GM18526 (cell line): ENCODE results near the gene TAF1B.

Source experiments
- POLR2A ChIP-seq: IDR thresholded peaks from 3 replicates; pipeline ENCODE4 v1.6.1; 2011; ENCODE audit not compliant: insufficient read length; ENCODE audit errors: extremely low read depth

Gene TAF1B

GRCh38 chr2:9805435-9806297 is 37.6 kb upstream of the TAF1B start:
- TF ChIP-seq POLR2A = no peak

DNA sequence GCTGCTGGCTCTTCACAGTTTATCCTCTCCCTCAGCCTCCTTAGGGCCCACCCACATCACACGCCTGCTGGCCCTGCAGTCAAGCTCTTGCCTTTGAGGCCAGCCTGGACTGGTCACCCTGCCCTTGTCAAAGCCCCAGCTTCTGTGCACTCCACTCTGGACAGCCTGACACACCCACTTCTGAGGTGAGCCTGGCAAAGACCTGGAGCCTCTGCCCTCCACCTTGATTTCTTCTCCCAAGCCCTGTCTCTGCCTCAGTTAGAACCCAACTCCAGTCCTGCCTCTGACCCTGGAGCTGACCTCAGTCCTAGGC is 37.0 kb upstream of the TAF1B start:
- no peak for TF ChIP-seq POLR2A

- TF ChIP-seq POLR2A = no peak
Observed at GRCh38 chr2:9806656-9807055, 36.6 kb upstream of the TAF1B start.

GRCh38 chr2:9807056-9807455 is 36.2 kb upstream of the TAF1B start:
- TF ChIP-seq POLR2A = no peak

DNA sequence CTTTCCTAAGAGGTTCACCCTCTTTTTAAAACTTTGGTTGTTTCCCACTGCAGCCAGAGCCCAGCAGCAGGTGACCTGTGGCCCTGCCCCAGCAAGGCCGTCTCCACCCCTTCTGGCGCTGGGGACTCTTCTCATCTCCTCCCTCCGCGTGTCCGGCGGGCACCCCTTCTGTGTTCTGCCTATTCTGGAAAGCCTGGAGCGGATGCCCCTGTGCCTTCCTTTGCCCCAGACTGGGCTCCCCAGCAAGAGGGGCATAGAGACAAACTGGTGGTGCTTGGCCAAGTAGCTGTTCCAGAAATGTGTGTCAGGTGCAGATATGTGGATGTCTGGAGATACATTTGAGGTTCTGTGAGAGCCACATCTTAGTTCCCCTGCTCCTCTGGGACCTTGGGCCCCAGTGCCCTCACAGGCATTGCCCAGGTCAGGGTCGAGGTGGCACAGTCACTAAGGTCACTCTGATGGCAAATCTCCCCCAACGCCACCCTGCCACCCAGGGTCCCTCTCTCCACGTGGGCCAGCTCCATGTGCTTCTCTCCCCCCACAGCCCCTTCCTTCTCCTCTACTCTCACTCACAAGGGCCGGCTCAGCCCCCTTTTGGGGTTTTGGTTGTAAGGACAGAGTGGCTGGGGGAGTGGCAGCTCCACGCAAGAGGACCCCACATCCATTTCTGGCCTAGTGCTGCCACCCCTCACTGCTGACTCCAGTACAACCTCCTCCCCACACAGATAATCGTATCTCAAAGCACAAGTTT is 35.5 kb upstream of the TAF1B start:
- TF ChIP-seq POLR2A = no peak

GRCh38 chr2:9808334-9809063 is 34.8 kb upstream of the TAF1B start:
- no peak for TF ChIP-seq POLR2A

DNA sequence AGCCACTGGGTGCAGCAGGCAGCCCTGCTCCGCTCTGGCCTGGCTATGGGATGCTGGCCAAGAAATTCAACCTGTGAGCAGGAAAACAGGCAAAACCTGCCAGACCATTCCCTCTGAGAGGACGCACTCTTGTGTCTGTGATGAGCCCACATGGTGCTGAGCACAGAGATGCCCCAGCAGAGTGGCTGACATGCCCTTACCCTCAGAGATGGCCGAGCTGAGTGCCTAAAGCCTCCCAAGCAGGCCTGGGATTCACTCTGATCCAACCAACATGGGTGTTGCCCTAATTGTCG is 34.3 kb upstream of the TAF1B start:
- no peak for TF ChIP-seq POLR2A

DNA sequence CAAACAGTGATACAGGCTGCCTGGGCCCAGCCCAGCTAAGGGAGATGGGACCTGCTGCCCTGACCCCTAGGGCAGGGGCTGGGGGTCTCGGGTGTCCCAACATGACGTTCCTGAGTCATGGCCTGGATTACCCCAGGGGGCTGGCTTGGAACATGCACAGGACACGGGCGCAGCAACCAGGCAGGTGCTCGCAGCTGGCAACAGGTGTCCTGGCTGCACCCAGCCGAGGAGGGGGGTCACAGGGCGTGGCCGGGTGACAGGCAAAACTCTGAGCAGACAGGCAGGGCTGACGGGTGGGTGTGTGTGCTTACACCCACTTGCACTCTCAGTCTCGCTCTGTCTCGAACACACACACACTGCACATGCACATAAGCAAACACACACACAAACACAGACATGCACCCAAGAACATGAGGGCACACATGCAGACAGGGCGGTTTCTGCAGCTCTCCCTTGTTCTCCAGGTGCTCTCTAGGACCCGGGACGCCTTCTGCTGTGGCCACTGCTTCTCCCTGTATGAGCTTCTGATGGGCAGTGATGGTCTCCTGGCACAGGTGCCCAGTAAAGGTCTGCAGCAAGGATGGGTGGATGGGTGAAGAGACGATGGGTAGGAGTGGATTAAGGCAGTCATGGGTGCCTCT is 33.7 kb upstream of the TAF1B start:
- no peak for TF ChIP-seq POLR2A

- TF ChIP-seq POLR2A = no peak
Observed at GRCh38 chr2:9811216-9811615, 32.1 kb upstream of the TAF1B start.

GRCh38 chr2:9811679-9812511 is 31.4 kb upstream of the TAF1B start:
- no peak for TF ChIP-seq POLR2A

- TF ChIP-seq POLR2A = no peak
Observed at GRCh38 chr2:9812945-9813311, 30.3 kb upstream of the TAF1B start.

GRCh38 chr2:9813312-9814128 is 29.8 kb upstream of the TAF1B start:
- TF ChIP-seq POLR2A = no peak

DNA sequence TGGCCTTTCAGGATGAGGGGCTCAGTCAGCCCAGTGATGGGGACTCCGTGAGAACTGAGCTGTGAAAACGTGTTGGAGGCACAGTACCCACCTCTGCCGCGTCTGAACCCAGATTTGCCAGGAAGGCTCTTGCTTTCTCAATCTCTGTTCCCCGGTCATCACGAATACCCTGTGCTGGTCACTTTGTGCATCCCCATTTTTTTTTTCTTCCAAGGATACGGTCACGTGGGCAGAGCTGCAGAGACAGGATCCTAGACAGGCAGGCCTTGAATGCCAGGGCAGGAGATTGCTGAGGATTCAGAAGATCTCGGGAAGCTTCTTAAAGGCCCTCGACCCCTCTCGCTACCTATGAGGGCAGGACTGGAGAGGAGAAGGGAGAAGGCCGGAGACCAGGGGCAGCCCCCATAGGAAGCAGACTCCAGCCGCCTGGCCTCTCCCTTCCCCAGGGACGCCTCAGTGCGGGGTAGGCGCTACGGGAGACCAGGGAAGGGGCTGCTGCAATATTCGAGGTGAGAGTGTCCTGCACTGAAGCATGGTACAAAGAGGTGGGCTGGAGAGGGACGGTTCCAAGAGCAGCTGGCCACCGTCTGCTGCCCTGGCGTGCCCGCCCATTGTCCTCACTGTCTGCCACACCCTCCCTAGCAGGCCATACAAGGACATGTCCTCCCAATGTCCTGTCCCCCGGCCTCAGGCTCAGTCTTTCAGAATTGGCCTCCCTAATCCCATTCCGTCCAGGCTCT is 29.0 kb upstream of the TAF1B start:
- TF ChIP-seq POLR2A = no peak
